Neural cell (in vitro differentiated cells): ENCODE measurements around the gene ADGRG6.

ENCODE experiments used
- CTCF ChIP-seq: fragments of 450-650 bp; IDR thresholded peaks from 2 replicates; pipeline ENCODE4 v1.5.1; 2014; ENCODE audit warnings: antibody characterized with exemption, mild to moderate bottlenecking, moderate library complexity; ENCODE audit not compliant: poor library complexity, severe bottlenecking
- EZH2 ChIP-seq: fragments of 200-600, 300-800 bp; shearing (Covaris generic), sonication (generic); IDR thresholded peaks from 2 replicates; pipeline ENCODE4 v1.6.1; 2014; ENCODE audit warnings: antibody characterized with exemption, low read length, borderline replicate concordance, mild to moderate bottlenecking; ENCODE audit not compliant: insufficient read depth, poor library complexity, severe bottlenecking
- MXI1 ChIP-seq: fragments of 450-650 bp; conservative IDR thresholded peaks from 2 replicates; pipeline ENCODE4 v1.6.1; 2014; ENCODE audit warnings: antibody characterized with exemption, mild to moderate bottlenecking; ENCODE audit not compliant: poor library complexity, severe bottlenecking
- POLR2AphosphoS5 ChIP-seq: IDR thresholded peaks from 2 replicates; pipeline ENCODE4 v1.6.1; 2012
- RAD21 ChIP-seq: fragments of 450-650 bp; conservative IDR thresholded peaks from 2 replicates; pipeline ENCODE4 v1.6.1; 2014; ENCODE audit warnings: antibody characterized with exemption, mild to moderate bottlenecking, moderate library complexity
- REST ChIP-seq: IDR thresholded peaks from 2 replicates; pipeline ENCODE4 v1.6.1; 2012; ENCODE audit warnings: borderline replicate concordance
- SMC3 ChIP-seq: fragments of 450-650 bp; conservative IDR thresholded peaks from 2 replicates; pipeline ENCODE4 v1.6.1; 2014; ENCODE audit warnings: antibody characterized with exemption, mild to moderate bottlenecking, moderate library complexity; ENCODE audit not compliant: poor library complexity
- TAF1 ChIP-seq: IDR thresholded peaks from 2 replicates; pipeline ENCODE4 v1.6.1; 2012; ENCODE audit warnings: low read depth

- TF ChIP-seq EZH2 (no peak), REST (no peak), CTCF (no peak), TAF1 (no peak), POLR2AphosphoS5 (no peak), MXI1 (no peak), SMC3 (no peak), RAD21 (no peak)
Measured at GRCh38 chr6:142325111-142325510, 23.3 kb downstream of the ADGRG6 start.
